Measurements from ENCODE around the gene CLEC4D.
"Not testable (repeated sequence)": the region's sequence is repeated elsewhere in the genome, so short reads cannot be mapped to it uniquely, and the experiment has no call there.

The CLEC4D gene

DNA sequence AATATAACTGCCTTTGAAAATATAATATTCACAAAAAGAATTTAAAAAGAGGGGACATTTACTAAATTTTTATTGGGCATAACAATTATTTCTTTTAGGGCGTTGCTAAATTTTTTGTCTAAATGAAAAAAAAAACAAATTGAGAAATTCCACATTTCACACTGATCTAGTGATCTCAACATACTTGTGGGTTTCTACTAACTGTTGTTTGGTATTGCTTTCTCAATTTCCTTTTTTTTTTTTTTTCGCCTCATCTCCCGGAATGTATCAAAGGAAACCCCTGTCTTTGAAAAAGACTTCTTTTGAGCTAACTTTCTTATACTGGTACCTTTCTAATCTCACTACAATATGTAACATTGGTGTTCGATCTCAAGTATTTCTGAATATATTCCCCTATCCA is at the start of gene CLEC4D:
TSS of gene CLEC4D (plus strand) at position 248 of the 400 bp plus-strand sequence. CDS start 230 bp downstream, outside the sequence.
- DNase-seq = no peak

DNA sequence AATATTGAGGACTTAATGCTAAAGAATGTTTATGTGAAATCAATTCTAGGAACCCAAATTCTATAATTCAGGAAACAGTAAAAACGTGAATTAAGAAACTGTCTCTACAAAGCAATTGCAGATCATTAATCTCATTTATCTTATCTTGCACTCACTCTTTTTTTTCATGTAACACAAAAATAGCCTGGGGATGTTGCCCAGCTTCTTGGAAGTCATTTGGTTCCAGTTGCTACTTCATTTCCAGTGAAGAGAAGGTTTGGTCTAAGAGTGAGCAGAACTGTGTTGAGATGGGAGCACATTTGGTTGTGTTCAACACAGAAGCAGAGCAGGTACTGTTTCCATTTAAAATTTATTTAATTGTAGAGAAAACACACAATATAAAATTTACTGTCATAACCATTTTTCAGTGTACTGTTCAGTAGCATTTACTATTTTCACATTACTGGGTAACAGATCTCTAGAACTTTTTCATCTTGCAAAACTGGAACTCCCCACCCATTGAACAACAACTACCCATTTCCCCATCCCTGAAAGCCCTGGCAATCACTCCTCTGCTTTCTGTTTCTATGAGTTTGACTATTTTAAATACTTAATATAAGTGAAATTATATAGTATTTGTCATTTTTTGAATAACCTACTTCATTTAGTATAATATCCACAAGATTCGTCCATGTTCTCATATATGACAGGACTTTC is 47.9 kb upstream of the CLEC4D start:
- DNase-seq = no peak

DNA sequence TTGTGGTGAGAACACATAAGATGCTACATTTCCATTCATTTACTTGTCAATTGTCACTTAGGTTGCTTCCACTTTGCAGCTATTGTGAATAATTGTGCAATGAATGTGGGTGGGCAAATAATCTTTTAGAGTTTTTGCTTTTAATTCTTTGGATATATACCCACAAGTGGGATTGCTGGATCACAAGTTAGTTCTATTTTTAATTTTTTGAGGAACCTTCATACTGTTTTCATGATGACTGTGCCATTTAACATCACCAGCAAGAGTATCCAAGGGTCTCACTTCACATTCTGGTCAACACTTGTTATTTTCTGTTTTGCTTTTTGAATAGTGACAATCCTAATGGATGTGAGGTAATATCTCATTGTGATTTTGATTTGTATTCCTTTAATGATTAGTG is 47.1 kb upstream of the CLEC4D start:
- no peak for DNase-seq

DNA sequence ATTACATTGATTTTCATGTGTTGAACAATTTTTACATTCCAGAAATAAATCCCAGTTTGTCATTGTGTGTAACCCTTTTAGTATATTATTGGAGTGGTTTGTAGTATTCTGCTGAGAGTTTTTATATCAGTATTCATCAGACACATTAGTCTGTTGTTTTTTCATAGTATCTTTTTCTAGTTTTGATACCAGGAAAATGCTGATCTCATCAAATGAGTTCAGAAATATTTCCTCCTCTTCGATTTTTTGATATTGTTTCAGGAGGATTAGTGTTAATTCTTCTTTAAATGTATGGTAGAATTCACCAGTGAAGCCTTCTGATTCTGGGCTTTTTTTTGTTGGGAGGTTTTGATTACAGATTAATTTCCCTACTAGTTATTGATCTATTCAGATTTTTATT is 42.2 kb upstream of the CLEC4D start:
- no peak for DNase-seq

DNA sequence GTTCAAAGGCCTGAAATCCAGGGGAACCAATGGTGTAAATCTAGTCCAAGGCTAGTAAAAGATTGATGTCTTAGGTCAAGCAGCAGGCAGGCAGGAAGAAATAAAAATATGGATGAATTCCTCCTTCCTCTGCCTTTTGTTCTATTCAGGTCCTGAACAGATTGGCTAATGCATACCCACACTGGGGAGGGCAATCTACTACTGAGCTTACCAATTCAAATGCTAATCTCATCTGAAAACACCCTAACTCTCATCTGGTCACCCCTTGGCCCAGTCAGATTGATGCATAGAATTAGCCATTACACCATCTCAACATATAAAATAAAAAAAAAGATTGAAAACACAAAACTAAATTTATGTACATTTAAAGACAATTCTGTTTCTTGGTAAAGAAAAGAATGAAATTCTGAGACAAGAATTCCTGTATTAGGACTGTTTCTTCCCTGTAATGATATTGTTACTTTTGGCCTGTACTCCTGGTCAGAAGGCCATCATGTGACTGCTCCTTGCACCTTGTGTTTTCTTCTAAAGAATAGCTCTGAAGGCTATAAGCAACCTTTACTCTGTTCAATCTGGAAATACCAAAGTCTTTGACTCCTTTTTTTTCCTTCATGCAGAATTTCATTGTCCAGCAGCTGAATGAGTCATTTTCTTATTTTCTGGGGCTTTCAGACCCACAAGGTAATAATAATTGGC is 37.6 kb upstream of the CLEC4D start:
- DNase-seq = no peak

DNA sequence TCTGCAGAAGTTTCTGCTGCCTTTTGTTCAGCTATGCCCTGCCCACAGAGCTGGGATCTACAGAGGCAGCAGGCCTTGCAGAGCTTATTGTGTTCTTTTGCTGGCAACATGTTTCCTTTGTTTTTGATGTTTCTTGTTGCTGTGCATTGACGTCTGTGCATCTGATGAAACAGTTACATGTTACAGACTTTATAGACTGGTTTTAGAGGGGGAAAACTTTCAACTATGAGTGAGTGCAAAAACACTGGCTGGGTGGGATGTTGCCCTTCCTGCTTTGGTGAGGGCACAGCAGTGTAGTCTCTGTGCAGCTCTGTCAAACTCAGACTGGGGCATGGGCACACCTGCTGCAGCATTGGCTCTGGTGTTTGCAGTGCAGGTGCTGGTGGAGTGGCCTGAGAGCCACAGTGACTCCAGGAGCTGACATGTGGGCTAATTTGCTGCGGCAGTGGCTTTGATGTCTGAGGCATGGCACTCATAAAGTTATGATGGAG is 30.7 kb upstream of the CLEC4D start:
- DNase-seq = no peak

DNA sequence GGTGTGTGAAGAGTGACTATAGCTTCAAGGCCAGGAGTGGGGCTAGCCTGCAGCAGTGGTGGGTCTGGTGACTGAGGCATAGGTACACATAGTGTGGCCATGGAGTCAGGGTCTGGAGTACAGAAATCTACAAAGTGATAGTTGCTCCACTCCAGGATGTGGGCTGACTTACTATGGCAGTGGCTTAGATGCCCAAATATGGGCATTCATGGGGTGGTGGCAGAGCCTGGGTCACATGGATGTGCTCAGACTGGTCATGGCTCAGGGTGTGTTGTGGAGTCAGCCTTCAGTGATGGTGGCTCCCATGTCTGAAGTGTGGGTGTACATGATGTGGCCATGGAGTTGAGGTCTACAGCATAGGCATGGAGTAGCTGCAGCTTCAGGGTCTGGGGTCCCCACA is 30.2 kb upstream of the CLEC4D start:
- no peak for DNase-seq

DNA sequence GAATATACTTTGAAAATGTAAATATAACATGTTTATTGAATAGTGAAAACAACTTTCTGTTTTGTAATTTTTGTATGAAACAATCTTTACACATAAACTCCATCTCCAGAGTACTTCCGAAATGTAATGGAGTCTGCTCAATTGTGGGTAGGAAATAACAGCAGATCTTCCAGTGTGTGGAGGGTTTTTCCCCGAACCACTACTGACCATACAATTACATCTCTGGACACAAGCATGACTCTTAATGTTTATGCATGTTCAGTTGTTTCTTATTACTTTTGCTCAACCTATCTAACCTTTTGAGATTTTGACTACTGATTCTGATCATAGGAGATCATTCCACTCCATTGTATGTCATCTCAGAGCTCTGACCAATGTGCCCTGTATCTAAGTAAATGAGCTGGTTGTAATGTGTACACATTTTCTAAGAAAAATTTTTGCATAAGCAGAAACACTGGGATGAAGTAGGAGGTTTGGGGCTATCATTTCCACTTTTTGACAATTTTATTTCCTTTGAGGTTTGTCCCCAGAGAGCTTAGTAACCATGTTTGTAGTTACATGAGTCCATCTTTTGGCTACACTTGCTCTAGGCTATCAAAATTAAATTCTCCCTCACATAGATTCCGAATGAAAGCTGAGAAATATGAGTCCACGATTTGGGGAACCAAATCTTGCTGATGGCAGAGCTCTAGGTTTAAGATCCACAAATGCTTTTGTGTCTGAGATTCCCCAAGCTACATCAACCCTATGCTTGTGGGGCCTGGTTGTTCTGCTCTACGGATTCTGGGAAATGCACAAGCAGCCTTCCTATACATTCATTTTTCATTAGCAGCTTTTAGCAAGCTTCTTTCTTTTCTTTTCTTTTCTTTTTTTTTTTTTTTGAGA is 21.4 kb upstream of the CLEC4D start:
- DNase-seq = no peak

DNA sequence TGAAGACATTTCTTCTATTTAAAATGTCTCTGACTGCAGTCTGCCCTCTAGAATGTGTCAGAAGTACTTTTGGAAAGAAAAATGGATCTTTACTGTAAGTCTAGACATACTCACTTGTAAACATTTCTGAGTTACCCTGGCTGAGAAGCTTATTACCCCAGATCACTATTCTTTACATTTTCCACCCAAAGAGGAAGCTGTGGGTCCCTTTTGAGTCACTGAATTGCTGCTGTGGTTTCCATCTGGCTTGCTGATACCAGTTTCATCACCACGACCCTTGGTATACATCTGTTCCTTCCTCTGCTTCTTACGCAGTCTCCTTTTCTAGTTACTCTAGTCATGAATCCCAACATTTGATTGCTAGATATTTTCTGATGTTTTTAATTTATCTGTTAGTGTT is 20.2 kb upstream of the CLEC4D start:
- DNase-seq = peak; percentile 70

DNA sequence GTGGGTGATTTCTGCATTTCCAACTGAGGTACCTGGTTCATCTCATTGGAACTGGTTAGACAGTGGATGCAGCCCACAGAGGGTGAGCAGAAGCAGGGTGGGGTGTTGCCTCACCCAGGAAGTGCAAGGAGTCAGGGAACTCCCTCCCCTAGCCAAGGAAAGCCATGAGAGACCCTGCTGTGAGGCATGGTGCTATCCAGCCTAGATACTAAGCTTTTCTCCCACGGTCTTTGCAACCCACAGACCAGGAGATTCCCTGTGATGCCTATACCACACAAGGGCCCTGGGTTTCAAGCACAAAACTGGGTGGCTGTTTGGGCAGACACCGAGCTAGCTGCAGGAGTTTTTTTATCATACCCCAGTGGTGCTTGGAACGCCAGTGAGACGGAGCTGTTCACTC is 17.6 kb upstream of the CLEC4D start:
- not testable (repeated sequence) for DNase-seq

DNA sequence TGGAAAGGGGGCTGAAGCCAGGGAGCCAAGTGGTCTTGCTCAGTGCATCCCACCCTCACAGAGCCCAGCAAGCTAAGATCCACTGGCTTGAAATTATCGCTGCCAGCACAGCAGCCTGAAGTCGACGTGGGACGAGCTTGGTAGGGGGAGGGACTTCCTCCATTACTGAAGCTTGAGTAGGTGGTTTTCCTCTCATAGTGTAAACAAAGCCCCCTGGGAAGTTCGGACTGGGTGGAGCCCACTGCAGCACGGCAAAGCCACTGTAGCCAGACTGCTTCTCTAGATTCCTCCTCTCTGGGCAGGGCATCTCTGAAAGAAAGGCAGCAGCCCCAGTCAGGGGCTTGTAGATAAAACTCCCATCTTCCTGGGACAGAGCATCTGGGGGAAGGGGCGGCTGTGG is 17.2 kb upstream of the CLEC4D start:
- not testable (repeated sequence) for DNase-seq

DNA sequence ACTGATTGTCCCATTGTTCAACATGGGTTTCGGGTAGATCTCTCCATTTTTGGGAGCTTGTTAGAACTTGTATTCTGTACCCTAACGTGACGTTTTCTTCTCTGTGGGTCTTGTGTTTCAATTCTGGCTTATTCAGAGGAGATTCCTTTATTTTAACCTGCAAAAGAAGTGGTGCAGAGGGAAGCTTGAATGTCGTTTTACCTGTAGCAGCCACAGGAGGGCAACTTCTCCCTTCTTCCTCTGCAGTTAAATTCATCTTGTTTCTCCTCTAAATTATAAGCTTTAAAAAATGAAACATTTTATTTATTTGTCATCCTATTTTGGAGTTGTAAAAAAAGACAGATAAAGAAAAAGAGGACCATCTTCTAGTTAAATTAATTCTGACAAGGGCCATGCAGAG is 13.7 kb upstream of the CLEC4D start:
- no peak for DNase-seq

DNA sequence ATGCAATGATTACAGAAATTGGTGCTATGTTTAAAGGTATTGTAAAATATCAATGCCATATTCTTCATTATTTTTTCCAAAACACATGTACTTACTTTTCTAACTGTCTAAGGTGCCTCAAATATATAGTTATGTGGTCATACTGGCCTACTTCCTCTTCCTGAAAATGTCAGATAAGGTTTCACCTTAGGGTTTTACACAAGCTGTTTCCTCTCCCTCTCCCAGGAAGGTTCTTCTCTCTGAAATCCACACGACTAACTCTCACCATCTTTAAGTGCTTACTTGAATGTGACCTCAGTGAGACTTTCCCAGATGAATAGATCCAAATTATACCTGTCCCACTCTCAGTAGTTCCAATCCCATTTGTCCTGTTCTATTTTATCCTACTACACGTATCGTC is 11.6 kb upstream of the CLEC4D start:
- peak; percentile 21 for DNase-seq

DNA sequence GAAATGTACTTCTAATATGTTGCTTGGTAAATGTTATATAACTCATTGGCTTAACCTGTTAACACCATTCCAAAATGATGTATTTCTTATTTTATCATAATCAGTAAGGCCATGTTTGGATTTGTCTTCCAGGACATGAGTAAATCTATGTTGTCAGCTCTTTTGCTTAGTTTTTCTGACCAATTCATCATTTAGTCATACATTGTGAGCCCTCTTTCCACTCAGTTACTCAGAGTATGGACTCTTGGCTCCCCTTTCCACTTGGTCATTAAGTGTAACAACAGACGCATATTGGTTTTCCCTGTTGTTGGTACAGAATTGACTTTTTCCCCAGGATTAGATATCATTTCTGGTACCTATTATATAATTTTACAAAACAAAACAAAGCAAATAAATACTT is 9.0 kb upstream of the CLEC4D start:
- DNase-seq = no peak

DNA sequence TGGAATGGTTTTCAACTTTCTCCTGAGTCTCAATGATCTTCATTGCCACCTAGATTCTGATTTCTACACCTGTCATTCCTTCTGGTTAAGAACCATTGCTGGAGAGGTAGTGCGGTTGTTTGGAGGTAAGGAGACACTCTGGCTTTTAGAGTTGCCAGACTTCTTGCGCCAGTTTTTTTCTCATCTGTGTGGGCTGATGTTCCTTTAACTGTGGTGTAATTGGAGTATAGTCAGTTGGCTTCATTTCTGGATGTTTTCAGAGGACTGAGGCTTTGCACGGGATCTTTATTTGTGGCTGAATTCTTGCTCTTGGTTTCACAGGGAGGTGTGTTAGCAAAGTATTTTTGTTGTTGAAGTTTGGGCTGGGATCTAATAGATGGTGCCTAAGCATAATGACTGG is 5.7 kb upstream of the CLEC4D start:
- no peak for DNase-seq

DNA sequence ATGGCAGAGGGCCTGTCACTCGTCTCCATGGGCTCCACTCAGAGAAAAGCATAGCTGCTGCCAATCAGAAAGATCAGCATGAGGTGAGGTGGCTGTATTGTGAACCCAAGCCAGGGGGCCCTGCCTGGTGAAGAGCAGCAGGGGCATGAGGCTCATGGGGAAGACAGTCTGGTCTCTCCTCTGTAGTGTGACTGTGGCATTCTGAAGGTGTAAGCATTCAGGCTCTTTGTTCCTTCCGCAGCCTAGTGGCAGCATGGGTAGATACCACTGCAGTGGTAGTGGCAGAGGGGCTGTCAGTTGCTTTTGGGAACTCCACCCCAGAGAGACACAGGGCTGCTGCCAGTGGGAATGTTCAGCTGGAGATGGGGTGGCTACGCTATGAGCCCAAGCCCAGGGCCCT is 5.1 kb upstream of the CLEC4D start:
- DNase-seq = no peak

DNA sequence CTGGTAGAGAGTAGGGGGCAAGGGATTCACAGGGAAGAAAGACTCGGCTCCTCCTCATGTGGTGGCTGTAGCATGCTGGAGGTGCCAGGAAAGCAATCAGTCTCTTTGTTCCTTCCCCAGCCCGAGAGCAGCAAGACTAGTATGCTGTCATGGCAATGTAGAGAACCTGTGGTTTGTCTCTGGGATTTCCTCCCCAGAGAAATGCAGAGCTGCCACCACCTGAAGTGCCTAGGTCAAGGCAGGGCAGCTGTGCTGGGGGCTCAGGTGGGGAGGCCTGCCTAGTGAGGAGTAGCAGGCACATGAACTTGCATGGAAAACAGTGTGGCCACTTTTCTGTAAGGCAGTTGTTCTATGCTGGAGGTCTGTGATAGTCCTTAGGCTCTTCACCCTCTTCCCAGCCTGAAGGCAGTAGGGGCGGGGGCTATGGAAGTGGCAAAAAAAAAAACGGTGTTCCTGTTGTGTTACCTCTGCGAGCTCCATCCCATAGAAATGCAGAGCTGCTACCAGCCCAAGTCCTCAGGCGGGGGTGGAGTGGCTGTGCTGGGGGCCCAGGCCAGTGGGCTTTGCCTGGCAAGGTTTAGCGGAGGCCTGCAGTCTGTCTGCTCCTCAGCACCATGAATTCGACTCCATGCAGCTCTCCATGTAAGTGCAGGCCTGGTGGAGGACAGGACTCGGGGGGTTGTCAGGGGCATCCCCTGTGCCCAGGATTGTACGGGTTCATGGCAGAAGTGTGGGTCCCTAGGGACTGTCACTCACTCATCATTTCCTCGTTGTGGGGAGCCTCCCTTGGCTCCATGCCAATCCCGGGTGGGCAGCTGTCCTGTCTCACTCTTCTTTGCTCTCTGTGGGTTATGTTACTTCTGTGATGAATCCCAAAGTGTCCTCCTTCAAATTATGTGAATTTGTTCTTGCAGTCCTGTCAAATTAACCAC is 4.1 kb upstream of the CLEC4D start:
- DNase-seq = no peak

DNA sequence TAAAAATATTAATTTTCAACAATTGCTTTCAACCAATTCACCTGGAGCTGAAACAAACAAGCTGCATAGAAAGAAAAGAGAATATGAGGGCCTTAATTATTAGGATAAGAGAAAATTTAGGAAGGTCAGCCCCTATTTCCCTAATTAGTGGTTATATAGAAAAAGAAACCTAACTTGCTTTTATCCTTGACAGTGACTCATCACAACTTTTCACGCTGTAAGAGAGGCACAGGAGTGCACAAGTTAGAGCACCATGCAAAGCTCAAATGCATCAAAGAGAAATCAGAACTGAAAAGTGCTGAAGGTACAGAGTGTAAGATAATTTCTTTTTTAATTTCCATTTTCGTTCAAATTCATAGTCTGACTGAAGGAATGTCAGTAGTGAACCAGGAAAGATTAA is 4.7 kb downstream of the CLEC4D start:
- no peak for DNase-seq

DNA sequence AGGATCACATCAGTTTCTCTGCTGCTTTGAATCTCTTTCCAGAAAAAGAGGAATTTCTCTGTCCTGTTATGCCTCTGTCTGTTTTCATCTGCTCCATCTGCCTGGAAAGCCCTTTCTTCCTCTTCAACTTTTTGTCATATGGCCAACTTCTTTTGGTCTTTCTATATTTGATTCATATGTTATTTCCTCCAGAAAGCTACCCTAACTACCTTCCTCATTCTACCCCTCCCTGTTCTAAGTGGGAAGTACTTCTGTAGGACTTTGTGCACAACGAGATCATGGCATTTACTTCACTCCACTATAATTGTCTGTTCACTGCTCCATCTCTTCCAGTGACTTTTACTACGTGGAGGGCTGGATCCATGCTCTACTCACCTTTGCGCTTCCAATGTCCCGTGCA is 5.9 kb downstream of the CLEC4D start:
- no peak for DNase-seq

DNA sequence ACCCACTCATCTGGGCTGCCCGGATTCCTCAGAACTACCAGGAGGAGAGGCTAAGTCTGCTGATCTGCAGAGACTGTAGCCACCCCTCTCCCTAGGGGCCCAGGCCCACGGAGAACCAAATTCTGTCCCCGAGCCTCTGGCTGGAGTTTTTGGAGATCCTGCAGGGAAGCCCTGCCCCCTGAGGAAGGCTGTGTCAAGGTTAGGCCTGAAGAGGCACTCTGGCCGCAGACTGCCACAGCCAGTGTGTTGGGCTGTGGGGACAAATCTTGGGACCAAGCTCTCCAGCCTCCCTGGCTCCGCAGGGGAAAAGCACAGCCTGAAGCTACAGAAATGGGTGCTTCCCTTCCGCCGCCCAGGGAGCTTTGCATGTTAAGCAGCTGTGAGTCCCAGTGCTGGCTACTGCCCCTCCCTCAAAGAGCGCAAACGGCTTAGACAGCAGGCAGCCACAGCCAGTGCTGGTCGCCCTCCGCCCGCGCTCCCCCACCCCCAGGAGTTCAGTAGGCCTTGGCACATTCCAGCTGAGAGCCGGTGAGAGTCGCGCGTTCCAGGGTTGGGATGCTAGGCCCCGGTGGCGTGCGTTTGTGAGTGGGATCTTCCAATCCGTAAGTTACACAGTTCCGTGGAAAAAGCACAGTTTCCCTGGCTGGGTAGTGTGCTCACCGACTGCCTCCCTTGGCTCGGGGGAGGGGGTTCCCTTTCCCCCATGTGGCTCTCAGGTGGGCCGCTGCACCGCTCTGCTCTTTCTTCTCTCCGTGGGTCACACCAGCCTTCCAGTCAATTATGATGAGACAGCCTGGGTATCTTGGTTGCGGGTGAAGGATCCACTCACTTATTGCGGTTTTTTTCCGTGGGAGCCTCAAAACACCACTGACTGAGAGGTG is 14.2 kb downstream of the CLEC4D start:
- DNase-seq = no peak

DNA sequence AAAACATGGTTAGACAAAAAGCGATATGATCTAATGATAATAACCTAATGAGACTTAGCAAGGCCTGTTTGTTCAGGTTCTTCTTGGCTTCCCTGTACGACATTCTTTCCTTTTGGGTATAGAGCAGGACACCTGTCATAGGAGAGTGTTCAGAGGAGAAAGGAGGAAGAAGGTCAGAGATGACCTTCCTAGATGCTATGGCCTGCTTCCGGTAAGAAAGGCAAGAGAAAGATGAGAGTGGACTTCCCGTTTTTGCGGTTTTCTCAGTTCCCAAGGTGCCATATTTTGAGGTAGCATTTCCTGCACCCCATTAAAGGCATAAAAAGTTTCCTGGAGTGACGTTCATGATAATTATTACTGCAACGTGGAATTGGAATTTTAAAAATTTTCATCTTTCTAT is 18.7 kb downstream of the CLEC4D start:
- no peak for DNase-seq

All from GF-D8 (cell line).